Cardiac muscle cell (in vitro differentiated cells and primary cell): ENCODE measurements around the gene BCR. TPM values are rescaled to one million over a fixed set of nuclear protein-coding genes. Genes with fewer than 3 reads are reported as not detected.
A peak's percentile ranks its signal among the peaks of the same experiment; 100 is the strongest.

Source experiments
- DNase-seq, 2 donors: peaks; one replicate each; pipeline versions ENCODE4 v3.0.0 to v3.0.0-alpha.2; 2010 to 2017; ENCODE audit warnings: low read depth in 1 of 2, low spot score in 1 of 2
- H3K27ac ChIP-seq: fragments of 200-600 bp; sonication (generic); 2 replicates; pipeline ENCODE4 v1.5.1; 2016
- H3K27me3 ChIP-seq: fragments of 200-600 bp; sonication (generic); 2 replicates; pipeline ENCODE4 v1.6.0; 2016; ENCODE audit warnings: control low read depth
- H3K36me3 ChIP-seq: fragments of 200-600 bp; sonication (generic); 2 replicates; pipeline ENCODE4 v1.5.1; 2016; ENCODE audit warnings: control low read depth
- H3K4me1 ChIP-seq: fragments of 200-600 bp; sonication (generic); 2 replicates; pipeline ENCODE4 v1.8.1; 2017; ENCODE audit warnings: low read depth, mild to moderate bottlenecking, mixed run types
- H3K4me3 ChIP-seq: fragments of 200-600 bp; sonication (generic); 2 replicates; pipeline ENCODE4 v1.5.1; 2016; ENCODE audit warnings: mild to moderate bottlenecking
- H3K9me3 ChIP-seq: fragments of 200-600 bp; sonication (generic); 2 replicates; pipeline ENCODE4 v1.5.1; 2017; ENCODE audit warnings: low read depth, mild to moderate bottlenecking, control low read depth
- polyA plus RNA-seq: library from polyadenylated mRNA; unstranded; fragments of >200 nt; fragmentation: Nextera tagmentation; extraction: Ambion mirVana; gene quantifications from 2 replicates; pipeline ENCODE4 v1.2.1, GENCODE V29; 2016
- total RNA-seq: library from RNA; depleted of rRNA; stranded (reverse); fragments of >200 nt; gene quantifications from 2 replicates; pipeline ENCODE4 v1.2.3, GENCODE V29; 2016
- TF ChIP-seq, protein P1 (sequence below): IDR thresholded peaks from 2 replicates; pipeline ENCODE4 v1.5.1; 2012; ENCODE audit warnings: low read depth, mild to moderate bottlenecking, low read length

Gene BCR
- total and polyA plus RNA-seq, 2 experiments from 2014 or later, result 30.9 to 53.1 TPM

GRCh38 chr22:23223569-23224317 is 43.4 kb downstream of the BCR start:
- Histone ChIP-seq H3K27ac (peak overlapping the region; percentile 76), H3K4me1 (peaks cover 34% of the 10 kb centered on the region), H3K9me3 (no peaks in the 10 kb centered on the region), H3K4me3 (no peak overlapping the region), H3K36me3 (no peaks in the 10 kb centered on the region), H3K27me3 (no peaks in the 10 kb centered on the region)
- TF ChIP-seq, protein P1, sequence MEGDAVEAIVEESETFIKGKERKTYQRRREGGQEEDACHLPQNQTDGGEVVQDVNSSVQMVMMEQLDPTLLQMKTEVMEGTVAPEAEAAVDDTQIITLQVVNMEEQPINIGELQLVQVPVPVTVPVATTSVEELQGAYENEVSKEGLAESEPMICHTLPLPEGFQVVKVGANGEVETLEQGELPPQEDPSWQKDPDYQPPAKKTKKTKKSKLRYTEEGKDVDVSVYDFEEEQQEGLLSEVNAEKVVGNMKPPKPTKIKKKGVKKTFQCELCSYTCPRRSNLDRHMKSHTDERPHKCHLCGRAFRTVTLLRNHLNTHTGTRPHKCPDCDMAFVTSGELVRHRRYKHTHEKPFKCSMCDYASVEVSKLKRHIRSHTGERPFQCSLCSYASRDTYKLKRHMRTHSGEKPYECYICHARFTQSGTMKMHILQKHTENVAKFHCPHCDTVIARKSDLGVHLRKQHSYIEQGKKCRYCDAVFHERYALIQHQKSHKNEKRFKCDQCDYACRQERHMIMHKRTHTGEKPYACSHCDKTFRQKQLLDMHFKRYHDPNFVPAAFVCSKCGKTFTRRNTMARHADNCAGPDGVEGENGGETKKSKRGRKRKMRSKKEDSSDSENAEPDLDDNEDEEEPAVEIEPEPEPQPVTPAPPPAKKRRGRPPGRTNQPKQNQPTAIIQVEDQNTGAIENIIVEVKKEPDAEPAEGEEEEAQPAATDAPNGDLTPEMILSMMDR, result no peak
- DNase-seq, result peak in 1 of 2 donors; percentile 55

GRCh38 chr22:23224846-23225245 is 44.5 kb downstream of the BCR start:
- TF ChIP-seq, protein P1, result no peak
- H3K27me3 ChIP-seq, result no peaks in the 10 kb centered on the region
- no peaks in the 10 kb centered on the region for H3K9me3 ChIP-seq
- no peak for DNase-seq
- no peak overlapping the region for H3K4me3 ChIP-seq
- no peak overlapping the region for H3K27ac ChIP-seq
- no peaks in the 10 kb centered on the region for H3K36me3 ChIP-seq
- peaks cover 23% of the 10 kb centered on the region for H3K4me1 ChIP-seq

DNA sequence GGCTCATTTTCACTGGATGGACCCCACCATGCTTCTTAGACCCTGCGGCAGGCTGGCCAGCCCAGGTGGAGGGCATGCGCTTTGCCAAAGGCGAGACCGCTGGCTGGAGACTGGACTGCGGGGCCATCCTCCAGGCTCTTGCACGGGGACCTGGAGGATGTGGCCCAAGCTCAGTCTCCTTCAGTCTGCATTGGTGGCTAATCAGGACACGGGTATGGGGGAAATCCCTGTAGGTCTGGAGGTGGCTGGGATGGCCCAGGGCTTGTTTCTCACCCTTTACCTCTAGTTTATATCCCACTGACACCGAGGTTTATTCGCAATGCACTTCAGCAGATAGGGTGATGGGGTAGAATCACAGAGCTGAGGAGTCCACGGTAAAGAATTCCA is 45.0 kb downstream of the BCR start:
- no peaks in the 10 kb centered on the region for H3K36me3 ChIP-seq
- no peak for DNase-seq
- H3K27me3 ChIP-seq, result no peaks in the 10 kb centered on the region
- no peaks in the 10 kb centered on the region for H3K9me3 ChIP-seq
- peaks cover 21% of the 10 kb centered on the region for H3K4me1 ChIP-seq
- no peak overlapping the region for H3K27ac ChIP-seq
- no peak overlapping the region for H3K4me3 ChIP-seq
- TF ChIP-seq, protein P1, result no peak

DNA sequence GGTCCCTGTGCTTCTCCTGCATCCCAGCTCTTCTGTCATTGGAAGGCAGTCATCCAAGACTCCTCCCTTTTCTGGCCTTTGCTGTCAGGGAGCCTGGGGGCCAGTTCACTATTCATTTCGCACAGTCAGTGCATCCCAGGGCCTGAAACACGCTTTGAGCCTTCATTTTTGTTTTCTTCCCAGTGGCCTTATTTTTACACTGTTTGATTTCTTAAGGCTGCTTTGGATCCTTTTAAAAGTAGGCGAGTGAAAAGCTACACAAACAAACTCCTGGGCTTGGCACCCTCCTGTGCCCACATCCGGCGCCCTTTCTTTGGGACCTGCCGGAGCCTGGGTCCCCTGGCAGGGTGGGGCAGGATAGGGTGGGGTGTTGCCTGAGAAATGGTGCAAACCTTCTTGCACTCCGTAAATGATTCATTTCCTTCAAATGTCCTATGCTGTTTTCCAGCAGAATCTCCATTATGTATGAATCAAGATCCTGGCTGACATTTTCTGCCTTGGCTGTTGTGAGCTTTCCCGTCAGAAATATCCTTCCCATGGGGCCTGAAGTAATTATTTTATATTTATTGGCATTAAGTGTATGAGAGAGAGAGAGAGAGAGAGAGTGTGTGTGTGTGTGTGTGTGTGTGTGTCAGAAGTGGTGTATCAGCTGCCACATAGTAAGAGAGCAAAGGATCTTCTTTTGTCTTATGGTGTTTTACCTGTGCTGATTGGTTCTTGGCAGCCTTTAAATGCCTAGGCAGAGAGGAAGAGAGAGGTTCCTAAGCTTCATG is 45.6 kb downstream of the BCR start:
- Histone ChIP-seq H3K4me1 (peaks cover 21% of the 10 kb centered on the region), H3K36me3 (no peaks in the 10 kb centered on the region), H3K4me3 (no peak overlapping the region), H3K9me3 (no peaks in the 10 kb centered on the region), H3K27ac (no peak overlapping the region), H3K27me3 (no peaks in the 10 kb centered on the region)
- DNase-seq, result peak in 1 of 2 donors; percentile 54
- TF ChIP-seq, protein P1, result no peak

DNA sequence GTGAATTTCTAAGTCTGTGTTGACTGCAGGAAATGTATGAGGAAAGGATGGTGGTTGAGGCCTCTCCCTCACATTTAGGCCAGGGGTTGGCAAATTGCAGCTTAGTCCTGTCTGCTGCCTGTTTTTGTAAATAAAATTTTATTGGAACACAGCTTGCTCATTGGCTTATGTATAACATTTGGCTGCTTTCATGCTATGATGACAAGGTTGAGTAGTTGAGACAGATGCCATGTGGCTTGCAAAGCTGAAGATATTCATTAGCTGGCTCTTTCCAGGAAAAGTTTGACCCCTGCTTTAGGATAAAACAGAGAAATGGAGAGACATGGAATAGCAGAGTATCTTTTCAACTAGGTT is 46.2 kb downstream of the BCR start:
- no peaks in the 10 kb centered on the region for H3K9me3 ChIP-seq
- no peak overlapping the region for H3K27ac ChIP-seq
- peak in 1 of 2 donors; percentile 32 for DNase-seq
- H3K4me3 ChIP-seq, result no peak overlapping the region
- H3K27me3 ChIP-seq, result no peaks in the 10 kb centered on the region
- TF ChIP-seq, protein P1, result no peak
- no peaks in the 10 kb centered on the region for H3K36me3 ChIP-seq
- H3K4me1 ChIP-seq, result peaks cover 25% of the 10 kb centered on the region
